ENCODE data around the gene ISCU. TPM values are rescaled to one million over a fixed set of nuclear protein-coding genes. Genes with fewer than 3 reads are reported as not detected.

Gene ISCU
- total RNA-seq, 1 donor = 184 TPM

DNA sequence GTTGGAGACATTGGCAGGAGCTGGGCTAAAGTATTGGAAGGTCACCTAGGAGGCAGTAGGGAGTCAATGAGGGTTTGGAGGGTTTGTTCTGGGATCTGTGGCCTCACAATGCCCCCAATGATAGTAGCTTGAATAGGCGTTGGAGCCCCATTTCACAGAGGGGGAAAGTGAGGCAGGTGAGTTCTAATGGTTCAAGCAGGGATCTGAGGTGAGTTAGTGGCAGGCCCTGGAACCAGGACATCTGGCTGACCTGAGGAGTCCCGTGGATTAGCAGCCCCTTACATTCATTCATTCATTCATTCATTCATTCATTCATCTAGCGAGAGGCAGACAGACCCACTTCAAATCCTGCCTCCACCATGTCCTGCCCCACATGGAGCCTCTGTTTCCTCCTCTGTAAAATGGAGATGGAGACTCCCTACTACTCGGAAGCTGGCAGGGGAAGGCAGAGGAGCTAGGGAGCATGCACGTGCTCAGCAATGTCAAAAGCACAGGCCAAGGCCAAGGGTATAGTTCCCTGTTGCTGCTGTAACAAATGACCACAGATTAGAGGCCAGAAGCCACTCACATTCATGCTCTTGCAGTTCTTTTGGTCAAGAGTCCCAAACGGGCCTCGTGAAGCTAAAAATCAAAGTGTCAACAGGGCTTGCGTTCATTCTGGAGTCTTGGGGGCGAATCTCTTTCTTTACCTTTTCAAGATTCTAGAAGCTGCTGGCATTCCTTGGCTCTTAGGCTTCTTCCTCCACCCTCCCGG, 37.7 kb downstream of the ISCU start:
- Histone ChIP-seq H3K4me2 (ENCODE audit: insufficient read depth, low read length) (no peak overlapping the region), H3K36me3 (ENCODE audit: insufficient read depth, low read length) (no peaks in the 10 kb centered on the region), H3K9me3 (ENCODE audit: low read depth, low read length) (no peaks in the 10 kb centered on the region), H3K79me2 (ENCODE audit: insufficient read depth, low read length) (peaks cover 7% of the 10 kb centered on the region), H2AFZ (ENCODE audit: low read length) (no peak overlapping the region), H3K4me3 (ENCODE audit: insufficient read depth, low read length) (no peak overlapping the region), H3K4me1 (ENCODE audit: insufficient read depth, low read length) (peaks cover 8% of the 10 kb centered on the region), H3K27ac (ENCODE audit: low read depth, low read length) (no peak overlapping the region), H3K27me3 (ENCODE audit: insufficient read depth, low read length) (no peaks in the 10 kb centered on the region), H4K20me1 (ENCODE audit: insufficient read depth, low read length) (peaks cover 3% of the 10 kb centered on the region)
- TF ChIP-seq, protein P1, sequence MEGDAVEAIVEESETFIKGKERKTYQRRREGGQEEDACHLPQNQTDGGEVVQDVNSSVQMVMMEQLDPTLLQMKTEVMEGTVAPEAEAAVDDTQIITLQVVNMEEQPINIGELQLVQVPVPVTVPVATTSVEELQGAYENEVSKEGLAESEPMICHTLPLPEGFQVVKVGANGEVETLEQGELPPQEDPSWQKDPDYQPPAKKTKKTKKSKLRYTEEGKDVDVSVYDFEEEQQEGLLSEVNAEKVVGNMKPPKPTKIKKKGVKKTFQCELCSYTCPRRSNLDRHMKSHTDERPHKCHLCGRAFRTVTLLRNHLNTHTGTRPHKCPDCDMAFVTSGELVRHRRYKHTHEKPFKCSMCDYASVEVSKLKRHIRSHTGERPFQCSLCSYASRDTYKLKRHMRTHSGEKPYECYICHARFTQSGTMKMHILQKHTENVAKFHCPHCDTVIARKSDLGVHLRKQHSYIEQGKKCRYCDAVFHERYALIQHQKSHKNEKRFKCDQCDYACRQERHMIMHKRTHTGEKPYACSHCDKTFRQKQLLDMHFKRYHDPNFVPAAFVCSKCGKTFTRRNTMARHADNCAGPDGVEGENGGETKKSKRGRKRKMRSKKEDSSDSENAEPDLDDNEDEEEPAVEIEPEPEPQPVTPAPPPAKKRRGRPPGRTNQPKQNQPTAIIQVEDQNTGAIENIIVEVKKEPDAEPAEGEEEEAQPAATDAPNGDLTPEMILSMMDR (IDR thresholded peaks at IDR 0.05; ENCODE audit: extremely low read depth, low read depth, low read length) = no peak
- no peak for DNase-seq (ENCODE audit: insufficient read length, low spot score, missing footprints)

DNA sequence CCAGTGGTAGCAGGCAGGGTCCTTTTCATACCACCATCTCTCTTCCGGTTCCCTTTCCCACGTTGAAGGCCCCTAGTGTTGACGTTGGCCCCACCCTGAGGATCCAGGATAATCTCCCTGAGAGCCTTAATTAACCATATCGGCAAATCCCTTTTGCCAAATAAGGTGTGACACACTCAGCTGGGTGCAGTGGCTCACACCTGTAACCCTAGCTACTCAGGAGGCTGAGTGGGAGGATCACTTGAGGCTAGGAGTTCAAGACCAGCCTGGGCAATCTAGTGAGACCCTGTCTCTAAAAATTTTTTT, 38.3 kb downstream of the ISCU start:
- H4K20me1 ChIP-seq (ENCODE audit: insufficient read depth, low read length) = no peaks in the 10 kb centered on the region
- no peaks in the 10 kb centered on the region for H3K27me3 ChIP-seq (ENCODE audit: insufficient read depth, low read length)
- H3K4me1 ChIP-seq (ENCODE audit: insufficient read depth, low read length) = peaks cover 8% of the 10 kb centered on the region
- no peak overlapping the region for H3K27ac ChIP-seq (ENCODE audit: low read depth, low read length)
- no peak overlapping the region for H3K4me3 ChIP-seq (ENCODE audit: insufficient read depth, low read length)
- H3K79me2 ChIP-seq (ENCODE audit: insufficient read depth, low read length) = peaks cover 4% of the 10 kb centered on the region
- no peak overlapping the region for H2AFZ ChIP-seq (ENCODE audit: low read length)
- no peaks in the 10 kb centered on the region for H3K9me3 ChIP-seq (ENCODE audit: low read depth, low read length)
- H3K36me3 ChIP-seq (ENCODE audit: insufficient read depth, low read length) = no peaks in the 10 kb centered on the region
- TF ChIP-seq, protein P1 (IDR thresholded peaks at IDR 0.05; ENCODE audit: extremely low read depth, low read depth, low read length) = no peak
- no peak for DNase-seq (ENCODE audit: insufficient read length, low spot score, missing footprints)
- no peak overlapping the region for H3K4me2 ChIP-seq (ENCODE audit: insufficient read depth, low read length)

DNA sequence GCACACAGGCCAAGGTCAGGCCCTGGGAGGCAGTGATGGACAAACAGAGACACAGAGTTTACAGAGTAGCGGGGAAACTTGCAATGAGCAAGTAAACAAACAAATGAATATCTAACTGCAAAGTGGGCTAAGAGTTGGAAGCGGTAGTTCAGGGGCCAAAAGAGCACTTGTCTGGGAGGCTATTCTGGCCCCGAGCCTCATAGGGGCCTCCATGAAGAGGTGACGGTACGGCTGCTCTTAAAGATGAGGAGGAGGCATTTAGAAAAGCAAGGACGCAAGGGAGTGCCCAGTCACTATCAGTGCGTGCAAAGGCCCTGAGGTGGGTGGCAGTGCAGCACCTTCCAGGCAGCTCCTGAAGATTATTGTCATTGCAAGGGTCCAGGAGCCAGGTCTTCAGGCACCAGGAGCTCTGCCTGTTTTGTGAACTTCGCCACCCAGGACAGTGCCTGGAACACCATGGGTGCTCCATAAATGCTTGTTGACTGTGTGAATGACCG, 39.9 kb downstream of the ISCU start:
- peaks cover 3% of the 10 kb centered on the region for H3K4me1 ChIP-seq (ENCODE audit: insufficient read depth, low read length)
- H2AFZ ChIP-seq (ENCODE audit: low read length) = no peak overlapping the region
- H3K9me3 ChIP-seq (ENCODE audit: low read depth, low read length) = no peaks in the 10 kb centered on the region
- H3K79me2 ChIP-seq (ENCODE audit: insufficient read depth, low read length) = no peaks in the 10 kb centered on the region
- peak; percentile 46 for DNase-seq (ENCODE audit: insufficient read length, low spot score, missing footprints)
- no peaks in the 10 kb centered on the region for H3K36me3 ChIP-seq (ENCODE audit: insufficient read depth, low read length)
- H3K27me3 ChIP-seq (ENCODE audit: insufficient read depth, low read length) = no peaks in the 10 kb centered on the region
- H3K27ac ChIP-seq (ENCODE audit: low read depth, low read length) = no peak overlapping the region
- no peak overlapping the region for H3K4me2 ChIP-seq (ENCODE audit: insufficient read depth, low read length)
- TF ChIP-seq, protein P1 (IDR thresholded peaks at IDR 0.05; ENCODE audit: extremely low read depth, low read depth, low read length) = no peak
- H4K20me1 ChIP-seq (ENCODE audit: insufficient read depth, low read length) = no peaks in the 10 kb centered on the region
- H3K4me3 ChIP-seq (ENCODE audit: insufficient read depth, low read length) = no peak overlapping the region

DNA sequence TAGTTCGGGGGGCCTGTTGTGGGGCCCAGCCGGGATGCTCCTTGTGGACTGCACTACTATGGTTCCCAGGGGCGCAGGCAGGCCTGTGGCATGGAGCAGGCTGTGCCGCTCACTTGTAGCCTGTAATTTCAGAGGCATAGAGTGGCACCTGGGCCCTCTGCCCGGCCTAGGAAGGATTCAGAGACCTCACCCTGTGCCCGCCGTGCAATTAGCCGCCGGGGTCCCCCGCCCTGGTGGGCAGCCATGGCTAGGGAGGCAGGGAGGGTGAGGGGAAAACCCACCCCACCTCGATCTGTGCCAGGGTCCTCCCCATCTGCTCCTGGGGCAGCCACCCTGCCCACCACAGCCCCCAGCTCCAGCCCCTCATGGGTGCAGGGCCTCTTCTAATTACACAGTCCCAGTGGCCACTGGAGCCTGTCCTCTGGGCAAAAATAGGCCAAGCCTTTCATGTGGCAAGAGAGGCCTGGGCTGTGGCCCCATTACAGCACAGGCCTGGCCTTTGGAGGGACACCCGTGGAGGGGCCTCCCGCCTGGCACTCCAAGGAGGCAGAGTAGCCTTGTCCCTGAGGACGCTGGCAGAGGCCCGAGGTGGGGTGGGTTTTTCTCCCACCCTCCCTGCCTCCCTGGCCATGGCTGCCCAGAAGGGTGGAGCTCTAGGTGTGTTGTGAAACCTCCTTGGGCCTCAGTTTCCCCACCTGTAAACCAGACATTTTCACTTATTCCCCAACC, 40.7 kb downstream of the ISCU start:
- TF ChIP-seq, protein P1 (IDR thresholded peaks at IDR 0.05; ENCODE audit: extremely low read depth, low read depth, low read length) = no peak
- no peaks in the 10 kb centered on the region for H3K9me3 ChIP-seq (ENCODE audit: low read depth, low read length)
- no peaks in the 10 kb centered on the region for H3K36me3 ChIP-seq (ENCODE audit: insufficient read depth, low read length)
- H3K4me2 ChIP-seq (ENCODE audit: insufficient read depth, low read length) = no peak overlapping the region
- DNase-seq (ENCODE audit: insufficient read length, low spot score, missing footprints) = peak; percentile 22
- no peaks in the 10 kb centered on the region for H4K20me1 ChIP-seq (ENCODE audit: insufficient read depth, low read length)
- H3K4me3 ChIP-seq (ENCODE audit: insufficient read depth, low read length) = no peak overlapping the region
- no peaks in the 10 kb centered on the region for H3K79me2 ChIP-seq (ENCODE audit: insufficient read depth, low read length)
- H3K27me3 ChIP-seq (ENCODE audit: insufficient read depth, low read length) = no peaks in the 10 kb centered on the region
- no peak overlapping the region for H3K27ac ChIP-seq (ENCODE audit: low read depth, low read length)
- no peak overlapping the region for H2AFZ ChIP-seq (ENCODE audit: low read length)
- H3K4me1 ChIP-seq (ENCODE audit: insufficient read depth, low read length) = no peaks in the 10 kb centered on the region

All from osteoblast (primary cell).